Measurements from ENCODE around the gene TLE2. TPM values are rescaled to one million over a fixed set of nuclear protein-coding genes. Genes with fewer than 3 reads are reported as not detected.

Gene TLE2
- total and polyA plus RNA-seq, 9 of the 15 experiments (the other 6 are each of a cell fraction or from before 2014, with no cell fraction given), result 0.35 to 13.1 (median 6.2) TPM

GRCh38 chr19:2949939-2950285, 79.2 kb downstream of the TLE2 start (continued):
- TF ChIP-seq CHAMP1 (IDR thresholded peaks at IDR 0.05) (peak; percentile 82; the same call in 1 of the 2 replicates), CXXC5 (CRISPR knock-in tag; IDR thresholded peaks at IDR 0.05) (peak; percentile 93), ARNT (IDR thresholded peaks at IDR 0.05) (peak; percentile 90 to 91; a peak in 2 of 4 replicates), PTBP1 (IDR thresholded peaks at IDR 0.05; ENCODE audit: low read depth, low read length) (0 out of 2 replicates have a peak, but pooled peaks have one; percentile 70), NEUROD1 (IDR thresholded peaks at IDR 0.05; ENCODE audit: borderline replicate concordance, low read depth, low read length, partially characterized antibody) (peak; percentile 85), CHD1 (IDR thresholded peaks at IDR 0.05; ENCODE audit: low read length) (no peak), EP300 (IDR thresholded peaks at IDR 0.05; ENCODE audit: low read length) (peak; percentile 99), ZNF609 (CRISPR knock-in tag; IDR thresholded peaks at IDR 0.05; ENCODE audit: borderline replicate concordance) (0 out of 2 replicates have a peak, but pooled peaks have one; percentile 73), CTCF (IDR thresholded peaks at IDR 0.05 in 2 of 3, conservative IDR thresholded peaks at IDR 0.05 in 1 of 3; ENCODE audit: insufficient read depth in 2 of 3, low read depth in 1 of 3, low read length in 3 of 3) (peak in 1 of 3 experiments; percentile 18; a peak in 2 of 6 replicates), ZNF407 (IDR thresholded peaks at IDR 0.05; ENCODE audit: low read depth) (no peak)
